Smooth muscle cell (in vitro differentiated cells): Measurements from ENCODE around the gene AUTS2. TPM values are rescaled to one million over a fixed set of nuclear protein-coding genes. Genes with fewer than 3 reads are reported as not detected.

Experiments
- DNase-seq: peaks from one replicate; lab custom pipeline; 2025; ENCODE audit not compliant: unreplicated experiment; lab: John Stamatoyannopoulos, UW
- H2AFZ ChIP-seq: fragments of 200-600 bp; sonication (generic); 2 replicates; pipeline ENCODE4 v1.6.0; 2016; ENCODE audit warnings: antibody characterized with exemption, low read depth, mild to moderate bottlenecking
- H3F3A ChIP-seq: fragments of 200-600 bp; sonication (generic); 2 replicates; pipeline ENCODE4 v1.6.0; 2017; ENCODE audit warnings: antibody characterized with exemption, low read depth
- H3K27ac ChIP-seq: fragments of 200-600 bp; sonication (generic); 2 replicates; pipeline ENCODE4 v1.5.1; 2016; ENCODE audit warnings: low read depth, mild to moderate bottlenecking
- H3K27me3 ChIP-seq: fragments of 200-600 bp; sonication (generic); 2 replicates; pipeline ENCODE4 v1.6.1; 2016; ENCODE audit warnings: low read depth, mild to moderate bottlenecking
- H3K36me3 ChIP-seq: fragments of 200-600 bp; sonication (generic); 2 replicates; pipeline ENCODE4 v1.5.1; 2016; ENCODE audit warnings: low read depth
- H3K4me1 ChIP-seq: fragments of 200-600 bp; sonication (generic); 2 replicates; pipeline ENCODE4 v1.5.1; 2016; ENCODE audit warnings: low read depth
- H3K4me2 ChIP-seq: fragments of 200-600 bp; sonication (generic); 2 replicates; pipeline ENCODE4 v1.6.0; 2016; ENCODE audit warnings: mild to moderate bottlenecking
- H3K4me3 ChIP-seq: fragments of 200-600 bp; sonication (generic); 2 replicates; pipeline ENCODE4 v1.5.1; 2016; ENCODE audit warnings: mild to moderate bottlenecking
- H3K79me2 ChIP-seq: fragments of 200-600 bp; sonication (generic); 2 replicates; pipeline ENCODE4 v1.6.0; 2016; ENCODE audit warnings: low read depth, mild to moderate bottlenecking
- H3K9ac ChIP-seq: fragments of 200-600 bp; sonication (generic); 2 replicates; pipeline ENCODE4 v1.6.0; 2016; ENCODE audit warnings: low read depth
- H3K9me3 ChIP-seq: fragments of 200-600 bp; sonication (generic); replicated peaks from 2 replicates; pipeline ENCODE4 v1.5.1; 2016; ENCODE audit warnings: low read depth
- H4K20me1 ChIP-seq: fragments of 200-600 bp; sonication (generic); 2 replicates; pipeline ENCODE4 v1.6.0; 2016; ENCODE audit warnings: low read depth
- CTCF ChIP-seq: fragments of 200-600 bp; sonication (generic); IDR thresholded peaks from 2 replicates; pipeline ENCODE4 v1.5.1; 2017; ENCODE audit warnings: borderline replicate concordance, mild to moderate bottlenecking, antibody characterized with exemption; ENCODE audit not compliant: insufficient read depth, poor library complexity, severe bottlenecking
- WGBS: methylation state at CpG from one replicate; pipeline ENCODE4 v1.1.7; 2016; ENCODE audit warnings: low lambda C conversion rate; 5-methylcytosine and 5-hydroxymethylcytosine counted together
- polyA plus RNA-seq: library from polyadenylated mRNA; unstranded; fragments of >200 nt; fragmentation: Nextera tagmentation; extraction: Ambion mirVana; gene quantifications from 2 replicates; pipeline ENCODE4 v1.2.1, GENCODE V29; 2016
- total RNA-seq: library from RNA; depleted of rRNA; stranded (reverse); fragments of >200 nt; gene quantifications from 2 replicates; pipeline ENCODE4 v1.2.3, GENCODE V29; 2014

Gene AUTS2
- total and polyA plus RNA-seq, 2 experiments from 2014 or later, result 6.5 to 8.6 TPM

DNA sequence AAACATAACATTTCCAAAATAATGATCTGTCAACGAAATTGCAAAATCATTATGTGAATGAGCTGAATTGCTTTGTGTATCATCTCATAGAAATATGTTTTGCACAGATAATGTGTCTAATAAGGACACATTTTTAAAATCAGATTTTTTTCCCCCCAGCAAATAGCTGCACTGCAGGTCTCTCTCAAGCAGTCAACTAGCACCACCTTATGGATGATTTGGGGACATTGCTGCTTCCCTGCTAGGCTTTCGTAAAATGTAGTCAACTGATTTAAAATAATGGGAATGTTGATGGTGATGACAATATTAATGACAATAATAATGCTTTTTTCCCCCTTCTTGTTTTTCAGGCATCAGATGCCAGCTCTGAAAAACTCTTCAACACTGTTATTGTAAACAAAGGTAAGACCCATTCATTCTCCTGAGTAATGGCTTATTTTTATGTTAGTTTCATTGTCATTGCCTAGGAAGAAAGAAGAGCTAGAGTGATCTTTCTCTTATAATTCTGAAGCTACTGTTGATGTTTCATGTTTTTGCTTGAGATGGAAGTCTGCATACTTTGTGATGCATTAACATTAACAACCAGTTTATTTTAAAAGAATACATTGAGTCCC lies 1100.1 kb downstream of the AUTS2 start:
- Histone ChIP-seq H3K4me1 (peaks cover 43% of the 10 kb centered on the region), H3F3A (no peaks in the 10 kb centered on the region), H3K27ac (no peak overlapping the region), H3K27me3 (peaks cover 8% of the 10 kb centered on the region), H3K4me2 (no peak overlapping the region), H3K36me3 (no peaks in the 10 kb centered on the region), H3K9me3 (no peaks in the 10 kb centered on the region), H3K4me3 (no peak overlapping the region), H3K9ac (no peak overlapping the region), H4K20me1 (peaks cover 73% of the 10 kb centered on the region), H3K79me2 (peaks cover 6% of the 10 kb centered on the region), H2AFZ (no peak overlapping the region)
- 17% methylated on average over 2 of the region's 2 CpGs for WGBS
- peak; percentile 92 for TF ChIP-seq CTCF
- no peak for DNase-seq

GRCh38 chr7:70699271-70699670 lies 1101.0 kb downstream of the AUTS2 start:
- Histone ChIP-seq H3K9me3 (no peaks in the 10 kb centered on the region), H2AFZ (no peak overlapping the region), H3K4me1 (peaks cover 45% of the 10 kb centered on the region), H4K20me1 (peaks cover 82% of the 10 kb centered on the region), H3K27me3 (peaks cover 12% of the 10 kb centered on the region), H3K4me2 (no peak overlapping the region), H3F3A (no peaks in the 10 kb centered on the region), H3K9ac (no peak overlapping the region), H3K36me3 (no peaks in the 10 kb centered on the region), H3K4me3 (no peak overlapping the region), H3K79me2 (peaks cover 6% of the 10 kb centered on the region), H3K27ac (no peak overlapping the region)
- DNase-seq, result no peak
- no peak for TF ChIP-seq CTCF
- 90% methylated on average over 3 of the region's 3 CpGs for WGBS

DNA sequence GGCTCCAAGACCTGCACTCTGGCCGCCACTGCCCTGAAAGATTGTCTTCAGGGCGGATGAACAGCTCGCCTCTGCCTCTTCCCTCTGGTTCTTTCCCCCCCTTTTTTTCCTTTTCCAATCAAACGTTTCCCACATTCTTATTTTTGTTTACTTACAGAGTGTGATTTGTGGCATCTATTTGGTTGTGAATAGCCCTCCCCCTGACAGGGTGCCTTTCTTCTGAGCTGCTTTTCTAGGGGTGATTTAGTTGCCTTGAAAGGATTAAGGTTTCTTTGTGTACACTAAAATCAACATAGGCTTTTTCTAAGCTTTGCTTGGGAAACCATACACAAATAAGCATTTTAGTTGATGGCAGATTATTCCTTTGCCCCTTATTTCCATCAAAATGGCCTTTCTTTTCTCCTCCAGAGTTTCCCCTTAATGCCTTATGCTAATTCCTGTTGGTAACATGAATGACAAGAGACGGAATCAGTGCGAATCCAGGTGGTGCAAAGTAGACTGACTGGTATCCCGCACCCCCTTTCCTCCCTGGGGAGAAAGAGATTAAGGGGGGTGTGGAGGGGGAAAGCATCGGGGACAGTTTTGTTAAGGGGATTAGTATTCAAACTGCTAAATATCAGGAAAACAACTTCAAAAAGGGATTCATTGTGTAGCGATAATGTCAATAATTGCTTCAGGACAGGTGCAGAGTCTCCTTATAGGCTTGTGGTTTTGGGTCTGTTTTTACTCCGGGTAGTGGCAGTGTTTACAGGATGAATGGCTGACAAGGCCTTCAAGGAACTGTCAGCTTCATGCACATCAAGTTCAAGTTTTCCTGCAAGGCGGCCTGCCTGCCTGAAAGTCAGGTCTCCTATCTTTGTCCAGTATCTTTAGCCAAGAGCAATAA lies 1102.0 kb downstream of the AUTS2 start:
- Histone ChIP-seq H3K4me1 (peaks cover 45% of the 10 kb centered on the region), H3K79me2 (peaks cover 6% of the 10 kb centered on the region), H3K27ac (no peak overlapping the region), H3K27me3 (peaks cover 19% of the 10 kb centered on the region), H3K9me3 (no peaks in the 10 kb centered on the region), H3K9ac (no peak overlapping the region), H3F3A (no peaks in the 10 kb centered on the region), H3K4me3 (no peak overlapping the region), H2AFZ (no peak overlapping the region), H4K20me1 (peaks cover 93% of the 10 kb centered on the region), H3K36me3 (no peaks in the 10 kb centered on the region), H3K4me2 (no peak overlapping the region)
- no peak for DNase-seq
- no peak for TF ChIP-seq CTCF
- WGBS, result 62% methylated on average over 11 of the region's 11 CpGs
